ENCODE data around the gene BCOR.

The BCOR gene

DNA sequence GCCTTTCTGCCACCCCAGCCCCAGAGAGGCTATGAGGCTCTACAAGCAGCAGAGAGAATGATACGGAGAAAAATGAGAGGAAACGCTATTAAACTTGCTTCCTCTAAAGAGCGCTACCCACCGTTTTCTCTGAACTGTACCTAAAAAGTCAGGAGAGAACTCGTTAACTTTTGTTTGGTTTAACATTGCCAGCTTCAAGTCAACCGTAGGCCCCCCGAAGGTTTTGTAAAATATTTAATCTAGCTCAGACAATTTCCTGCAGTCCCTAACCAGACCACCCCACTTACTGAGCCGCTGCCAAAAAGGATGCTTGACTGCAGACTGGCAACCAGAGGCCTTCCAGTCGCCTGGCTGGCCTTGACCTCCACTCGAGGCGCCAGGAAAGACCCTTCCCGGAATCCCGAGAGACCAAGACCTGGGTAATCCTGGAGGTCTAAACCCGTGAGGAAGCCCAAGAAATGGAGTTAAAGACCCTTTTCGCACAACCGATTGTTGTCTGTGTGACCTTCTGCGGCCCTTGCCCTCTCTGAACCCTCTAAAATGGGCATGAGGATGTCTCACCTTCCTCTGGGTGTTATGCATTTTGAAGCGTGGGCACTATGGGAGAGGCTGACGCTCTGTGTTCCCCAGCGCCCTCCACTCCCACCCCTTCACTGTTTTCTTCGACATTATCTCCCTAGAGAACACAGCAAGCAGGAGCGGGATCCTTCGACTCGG lies 86.3 kb downstream of the BCOR start:
- H3K4me3 ChIP-seq: no peak overlapping the region

DNA sequence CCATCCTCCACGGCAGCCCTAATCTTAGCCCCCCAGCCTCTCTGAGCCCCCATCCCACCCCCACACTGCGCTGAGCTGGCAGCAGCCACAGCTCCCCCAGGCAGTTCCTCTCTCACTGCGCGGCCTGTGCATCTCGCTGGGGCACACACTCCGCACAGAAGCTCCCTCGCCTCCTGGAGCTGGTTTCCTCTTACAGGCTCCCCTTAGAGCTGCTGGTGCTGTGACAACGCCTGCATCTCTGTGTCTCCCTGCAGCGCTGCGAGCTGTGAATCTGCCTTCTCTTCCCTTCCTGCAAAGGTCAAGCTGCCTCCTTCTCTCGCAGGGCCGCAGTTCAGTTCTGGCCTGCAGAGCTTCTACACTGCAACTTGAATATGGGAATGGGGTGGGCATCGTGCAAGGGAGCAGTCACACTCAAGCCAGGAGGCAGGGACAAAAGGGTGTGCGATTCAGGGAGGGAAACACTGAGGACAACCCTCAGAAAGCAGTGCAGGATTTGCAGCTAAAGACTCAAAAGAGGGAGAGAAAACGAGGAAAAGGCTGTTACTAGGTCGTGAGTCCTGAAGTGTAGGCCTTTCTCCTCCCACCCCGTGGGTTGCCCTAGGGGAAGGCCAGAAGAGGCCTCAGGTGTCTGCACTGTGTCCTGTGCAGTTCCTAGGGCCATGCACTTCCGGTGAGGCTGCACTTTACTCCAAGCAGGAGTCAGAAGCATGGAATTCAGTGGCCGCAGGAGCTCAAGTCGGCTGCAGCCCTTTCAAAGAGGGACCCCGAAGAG lies 87.0 kb downstream of the BCOR start:
- no peak overlapping the region for H3K4me3 ChIP-seq
- H3K27ac ChIP-seq: no peak overlapping the region

More for the DNA sequence above, 86.3 kb downstream of the BCOR start:
- peak overlapping the region in 2 of 21 experiments; percentile 83 to 94 for H3K27ac ChIP-seq

DNA sequence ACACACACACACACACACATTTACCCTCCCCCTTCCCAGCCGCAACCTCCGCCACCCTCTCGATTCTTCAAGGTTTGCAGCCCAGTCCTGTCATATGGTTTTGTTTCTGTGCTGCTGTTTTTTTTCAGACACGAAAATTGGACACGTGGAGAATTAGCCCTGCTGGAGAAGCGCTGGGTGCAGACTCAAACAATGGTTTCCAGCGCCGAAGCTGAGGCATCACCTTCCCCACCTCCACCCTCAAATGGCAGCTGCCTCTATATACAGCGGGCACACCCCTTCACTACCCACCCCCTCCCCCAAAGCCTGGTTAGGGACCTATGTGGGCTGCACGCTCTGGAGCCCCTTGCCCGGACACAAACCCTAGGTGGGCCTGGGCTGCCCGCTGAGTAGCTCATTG lies 87.9 kb downstream of the BCOR start:
- no peak overlapping the region for H3K4me3 ChIP-seq

DNA sequence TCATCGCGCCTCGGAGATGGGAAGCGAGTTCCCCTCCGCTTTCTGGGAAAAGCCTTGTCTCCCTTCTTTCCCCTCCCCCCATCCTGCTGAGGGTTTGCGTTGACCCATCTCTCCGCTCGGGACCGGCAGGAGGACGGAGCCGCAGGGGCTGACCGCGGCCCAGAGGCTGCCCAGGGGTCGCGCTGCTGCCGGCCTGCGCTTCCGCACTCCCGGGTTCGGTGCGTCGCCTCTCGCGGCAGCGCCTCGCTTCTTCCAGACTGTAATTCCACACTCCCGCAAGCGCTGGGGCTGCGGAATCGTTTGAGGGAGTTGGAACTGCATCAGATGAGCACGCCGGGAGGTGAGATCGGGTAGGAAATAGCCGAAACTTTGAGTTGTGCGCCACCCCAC lies 88.3 kb downstream of the BCOR start:
- Histone ChIP-seq H3K27ac (peak overlapping the region in 1 of 21 experiments; percentile 79), H3K4me3 (peak overlapping the region in 3 of 7 experiments; percentile 10 to 25 (median 10))

More for the DNA sequence above, 87.9 kb downstream of the BCOR start:
- H3K27ac ChIP-seq: no peak overlapping the region

DNA sequence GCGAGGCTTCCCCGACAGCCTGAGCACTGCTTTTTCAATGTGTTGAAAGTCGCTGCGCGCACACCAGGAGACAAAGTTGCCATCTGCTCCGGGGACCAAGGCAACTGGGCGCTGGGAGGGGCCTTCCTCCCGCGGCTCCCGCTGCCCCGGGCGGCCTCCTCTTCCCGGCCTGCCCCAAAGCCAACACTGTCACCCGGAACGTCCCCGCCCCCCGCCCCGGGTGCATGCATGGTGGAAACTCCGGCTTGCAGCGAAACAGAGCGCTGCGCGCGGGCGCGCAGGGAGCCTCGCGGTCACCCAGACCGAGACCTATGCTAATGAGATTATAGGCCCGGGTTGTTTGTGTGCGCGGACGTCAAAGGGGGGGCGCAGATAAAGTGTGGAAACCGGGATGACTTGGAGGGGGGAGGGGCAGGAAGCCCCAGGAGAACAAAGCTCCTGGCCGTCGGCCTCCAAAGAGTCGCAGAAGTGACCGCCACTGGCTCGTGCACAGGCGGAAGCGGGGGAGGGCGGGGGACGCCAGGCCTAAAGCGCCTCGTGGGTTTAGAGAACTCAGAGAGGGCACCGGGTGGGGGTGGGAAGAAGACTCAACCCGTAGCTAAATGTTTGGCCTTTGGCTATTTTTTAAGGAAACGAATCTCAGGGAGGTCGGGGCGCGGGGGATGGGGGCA lies 88.8 kb downstream of the BCOR start:
- H3K27ac ChIP-seq: peak overlapping the region in 3 of 21 experiments; percentile 16 to 79 (median 30)
- H3K4me3 ChIP-seq: peak overlapping the region in 4 of 7 experiments; percentile 5 to 25 (median 10)

DNA sequence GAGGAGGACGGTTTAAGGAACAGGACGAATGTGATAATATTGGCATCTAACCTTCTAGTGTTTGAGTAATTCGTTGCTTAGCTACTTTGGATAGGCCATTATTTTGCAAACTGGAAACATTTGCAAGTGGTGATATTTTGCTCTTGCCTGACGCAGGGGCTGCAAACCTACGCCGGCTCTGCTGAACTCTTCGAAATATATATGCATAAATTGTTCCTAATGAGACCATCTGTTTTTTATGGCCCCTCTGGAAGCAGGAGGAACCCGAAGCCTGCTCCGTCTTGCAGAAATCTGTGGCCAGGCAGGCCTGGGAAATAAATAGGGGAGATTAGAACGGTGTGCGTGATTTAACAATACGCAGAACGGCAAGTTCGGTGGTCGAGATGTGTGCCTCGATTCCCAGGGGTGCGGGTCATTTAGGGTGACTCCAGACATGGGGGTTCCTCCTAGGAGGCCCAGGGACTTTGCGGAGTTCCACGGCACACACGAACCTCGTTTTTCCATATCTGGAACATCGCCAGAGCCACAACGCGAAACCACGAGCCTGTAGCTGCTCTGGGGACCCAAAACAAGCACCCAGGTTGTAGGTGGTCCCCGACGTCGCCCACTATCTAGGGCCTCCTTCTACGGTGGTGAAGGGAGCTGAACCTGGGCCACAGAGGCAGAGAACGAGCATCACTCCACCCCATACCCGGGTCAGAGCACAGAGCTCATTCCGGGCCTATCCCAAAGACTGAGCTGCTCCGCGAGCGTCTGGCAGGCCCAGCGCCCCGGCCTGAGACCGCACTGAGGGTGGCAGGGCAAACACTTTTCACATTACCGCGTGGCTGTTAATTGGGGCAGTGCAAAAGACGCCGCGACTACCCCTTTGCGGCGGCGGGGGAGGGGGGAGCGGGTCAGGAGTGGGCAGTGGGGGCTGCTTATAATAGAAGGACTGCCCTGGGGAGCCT lies 89.7 kb downstream of the BCOR start:
- H3K4me3 ChIP-seq: peak overlapping the region in 1 of 7 experiments; percentile 25
- peak overlapping the region in 1 of 21 experiments; percentile 79 for H3K27ac ChIP-seq

DNA sequence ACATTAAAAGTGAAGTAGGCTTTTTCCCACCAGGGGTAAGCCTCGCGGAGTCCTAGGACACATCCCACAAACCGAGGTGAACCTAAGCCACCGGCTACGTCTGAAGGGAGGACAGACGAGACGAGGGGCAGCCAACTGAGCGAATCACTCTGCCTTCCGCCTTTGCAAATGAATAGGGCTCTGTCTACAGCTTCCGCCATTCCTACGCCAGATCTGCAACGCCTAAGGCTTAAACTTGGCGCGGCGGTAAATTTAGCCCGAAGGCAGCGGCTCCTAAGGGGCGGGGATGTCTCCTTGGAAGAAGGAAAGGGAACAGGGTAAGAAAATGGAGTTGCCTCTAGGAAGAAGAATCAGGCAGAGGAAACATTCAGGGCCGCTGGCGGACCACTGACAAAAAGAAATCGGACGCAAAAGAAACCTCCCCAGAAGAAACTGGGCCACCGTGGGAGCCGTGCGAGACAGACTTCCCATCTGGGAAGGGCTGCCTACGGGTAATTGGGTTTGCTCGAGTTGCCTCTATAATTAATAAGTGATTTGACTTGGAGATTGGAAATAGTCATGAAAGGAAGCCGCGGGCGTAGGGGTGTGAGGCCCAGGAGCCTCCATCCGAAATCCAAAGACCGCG lies 90.5 kb downstream of the BCOR start:
- Histone ChIP-seq H3K27ac (peak overlapping the region in 1 of 21 experiments; percentile 57), H3K4me3 (no peak overlapping the region)

DNA sequence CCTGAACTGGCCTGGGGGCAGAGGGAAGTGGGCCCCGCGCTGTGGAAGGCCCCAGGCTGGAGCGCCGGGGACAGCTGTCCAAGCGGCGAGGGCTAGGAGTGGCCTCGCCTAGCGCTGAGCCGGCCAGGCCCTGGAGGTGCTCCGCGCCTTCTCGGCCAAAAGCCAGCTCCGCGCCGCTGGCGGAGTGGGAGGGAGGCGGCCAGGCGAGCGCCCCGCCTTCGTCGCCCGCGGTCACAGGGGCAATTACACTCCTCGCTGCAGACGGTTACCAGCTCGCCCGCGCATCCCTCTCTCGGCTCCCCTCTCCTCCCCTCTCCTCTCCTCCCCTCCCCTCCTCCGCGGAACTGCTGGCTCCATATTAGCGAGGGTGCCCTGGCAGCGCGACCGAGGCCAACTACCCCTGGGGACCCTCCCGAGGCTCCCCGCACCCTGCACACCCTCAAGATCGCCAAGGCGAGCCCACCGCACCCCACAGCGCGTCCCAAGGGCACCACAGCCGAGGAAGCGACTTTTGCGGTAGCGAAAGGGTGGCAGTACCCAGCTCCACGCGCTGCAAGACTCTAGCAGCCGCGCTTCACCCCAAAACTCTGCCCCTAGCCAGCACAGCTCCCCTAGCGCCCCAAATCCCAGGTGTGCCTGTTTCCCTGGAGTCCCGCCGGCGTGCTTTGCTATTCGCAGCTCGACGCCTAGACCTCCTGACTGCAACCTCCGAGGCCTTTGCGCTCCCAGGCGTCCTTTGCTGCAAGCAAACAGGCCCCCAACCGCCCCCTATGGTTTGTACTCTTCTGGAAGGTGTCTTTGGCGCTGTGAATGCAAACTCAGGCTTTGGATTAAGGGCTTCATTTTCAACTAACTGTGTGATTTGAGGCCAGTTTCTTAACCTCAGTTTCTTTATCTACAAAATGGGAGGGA lies 91.4 kb downstream of the BCOR start:
- Histone ChIP-seq H3K4me3 (peak overlapping the region in 4 of 7 experiments; percentile 3 to 16 (median 14)), H3K27ac (peak overlapping the region in 1 of 21 experiments; percentile 44)

DNA sequence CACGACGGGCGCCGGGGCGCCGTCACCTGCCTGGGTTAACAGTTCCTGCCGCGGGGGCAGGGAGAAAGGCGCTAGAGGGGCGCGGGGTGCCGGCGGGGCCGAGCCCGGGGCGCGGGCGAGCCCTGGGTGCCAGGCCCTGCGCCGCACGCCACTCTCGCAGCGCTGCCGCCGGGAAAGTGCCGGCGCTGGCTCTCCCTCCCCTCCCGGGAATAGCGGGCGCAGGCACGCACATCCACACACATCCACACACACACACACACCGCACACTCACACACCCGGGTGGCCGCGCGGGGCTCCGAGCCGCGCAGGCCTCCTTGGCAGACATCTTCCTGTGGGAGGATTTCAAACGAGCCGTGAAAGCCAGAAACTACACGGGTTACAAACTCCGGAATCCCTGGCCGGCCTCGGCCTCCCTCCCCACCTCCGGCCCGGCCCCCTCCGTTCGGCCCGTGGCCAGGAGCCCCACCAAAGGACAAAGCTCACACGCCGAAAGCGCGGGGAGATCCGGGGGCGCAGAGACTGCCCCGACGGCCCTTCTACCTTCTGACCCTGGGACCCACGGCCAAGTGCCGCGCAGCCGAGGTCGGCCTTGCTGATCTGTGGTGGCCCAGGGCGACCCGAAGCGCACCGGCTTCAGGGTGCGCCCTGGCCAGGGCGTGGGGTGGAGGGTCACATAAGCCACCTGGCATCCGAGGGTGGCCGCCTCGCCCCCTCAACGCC lies 92.3 kb downstream of the BCOR start:
- Histone ChIP-seq H3K27ac (peak overlapping the region in 1 of 21 experiments; percentile 44), H3K4me3 (peak overlapping the region in 4 of 7 experiments; percentile 3 to 16 (median 14))

DNA sequence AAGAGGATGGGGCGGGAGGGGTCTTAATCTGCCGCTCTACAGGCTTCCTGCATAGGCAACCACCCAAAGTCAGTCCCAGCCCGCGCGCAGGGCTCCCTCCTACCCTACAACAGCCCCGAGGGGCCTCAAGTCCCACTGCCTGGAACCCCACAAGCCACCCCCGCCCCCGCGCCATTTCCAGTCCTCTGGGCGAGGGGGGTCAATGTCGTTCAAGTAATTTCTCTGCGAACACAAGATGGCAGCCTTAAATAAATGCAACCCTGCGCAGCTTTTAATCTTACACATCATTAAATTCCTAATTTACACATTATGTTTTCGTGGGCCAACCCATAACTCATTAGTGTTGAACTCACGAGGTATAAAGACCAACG lies 92.9 kb downstream of the BCOR start:
- H3K4me3 ChIP-seq: peak overlapping the region in 1 of 7 experiments; percentile 12
- H3K27ac ChIP-seq: no peak overlapping the region

DNA sequence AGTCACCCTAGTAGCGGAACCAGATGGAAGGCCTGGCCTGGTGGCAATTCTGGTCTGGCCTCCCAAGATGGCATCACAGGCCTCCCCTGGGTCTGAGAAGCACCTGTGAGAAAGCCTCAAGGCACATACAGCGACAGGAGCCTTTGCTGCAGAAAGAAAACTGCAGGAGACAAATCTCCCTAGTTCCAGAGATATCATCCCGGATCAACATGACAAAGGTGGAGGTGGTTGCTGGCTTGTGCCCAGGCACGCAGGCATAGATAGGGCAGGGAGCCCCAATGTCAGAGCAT lies 93.6 kb downstream of the BCOR start:
- no peak overlapping the region for H3K4me3 ChIP-seq
- no peak overlapping the region for H3K27ac ChIP-seq

DNA sequence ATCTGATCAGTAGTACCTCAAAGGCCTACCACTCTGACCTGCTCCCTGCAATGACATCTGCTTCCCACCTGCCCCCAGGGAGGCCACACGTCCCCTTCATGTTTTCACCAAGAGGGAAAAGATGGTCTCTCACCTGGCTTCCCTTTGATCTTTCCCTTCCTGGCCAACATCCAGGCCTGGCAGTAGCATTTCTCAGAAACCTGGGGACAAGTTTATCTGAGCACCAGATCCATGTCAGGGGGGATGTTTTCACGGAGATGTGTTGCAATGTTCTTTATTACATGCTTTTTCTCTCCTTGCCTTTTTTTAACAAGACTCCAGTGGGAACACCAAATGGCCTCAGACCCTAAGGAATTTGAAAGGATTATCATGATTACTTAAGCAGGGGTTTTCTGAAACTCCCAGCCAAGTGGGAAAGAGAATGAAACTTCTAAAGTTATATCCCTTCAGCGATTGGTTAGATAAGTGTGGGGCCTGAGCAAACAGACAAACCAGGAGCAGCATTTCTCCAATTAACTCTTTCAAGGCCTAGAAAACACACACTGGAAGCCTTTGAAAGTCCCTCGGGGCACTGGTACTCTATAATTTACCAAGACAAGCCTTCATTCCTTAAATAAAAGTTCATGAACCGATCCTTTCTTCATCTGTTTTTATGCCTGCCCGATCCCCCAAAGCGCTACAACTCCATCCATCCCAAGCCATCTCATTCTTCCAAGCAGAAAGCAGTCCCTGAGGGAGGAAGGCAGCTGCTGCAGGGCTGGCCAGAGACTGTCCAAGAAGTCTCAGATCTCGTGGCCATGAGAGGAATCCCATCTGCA lies 94.1 kb downstream of the BCOR start:
- H3K4me3 ChIP-seq: no peak overlapping the region
- no peak overlapping the region for H3K27ac ChIP-seq

DNA sequence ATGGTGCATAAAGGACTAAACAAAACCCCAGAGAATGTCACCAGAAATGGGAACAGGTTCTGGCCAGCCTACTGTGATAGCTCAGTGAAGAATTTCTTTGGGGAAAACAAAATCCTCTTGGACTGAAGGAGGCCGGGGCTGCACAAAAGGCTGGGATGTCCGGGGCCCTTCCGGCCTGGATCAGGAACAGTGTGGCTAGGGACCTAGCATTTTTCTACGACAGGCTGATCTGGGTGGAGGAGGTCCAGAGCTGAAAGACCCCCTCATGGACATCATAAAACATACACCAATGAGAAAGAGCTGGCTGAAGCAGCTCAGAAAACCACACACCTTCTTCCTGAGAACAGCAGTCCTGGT lies 94.7 kb downstream of the BCOR start:
- Histone ChIP-seq H3K4me3 (no peak overlapping the region), H3K27ac (no peak overlapping the region)
